A673 (cell line): ENCODE measurements around the gene BRINP2.

Source experiments
- CTCF ChIP-seq: fragments of 300-800, 200-600 bp; sonication (generic); conservative IDR thresholded peaks from 2 replicates; pipeline ENCODE4 v1.5.1; 2017; ENCODE audit warnings: low read depth, mild to moderate bottlenecking, antibody characterized with exemption, low read length, moderate library complexity, mixed read lengths
- EZH2 ChIP-seq: fragments of 200-600 bp; sonication (generic); IDR thresholded peaks from 2 replicates; pipeline ENCODE4 v1.6.1; 2017; ENCODE audit warnings: borderline replicate concordance, low read depth, mild to moderate bottlenecking, mixed read lengths, antibody characterized with exemption, low read length; ENCODE audit not compliant: poor library complexity, severe bottlenecking

- no peak for TF ChIP-seq CTCF
- no peak for TF ChIP-seq EZH2
Measured at GRCh38 chr1:177186639-177187038, 15.9 kb downstream of the BRINP2 start.
